GM23248 (cell line): ENCODE results near the gene RIMS3. TPM values are rescaled to one million over a fixed set of nuclear protein-coding genes. Genes with fewer than 3 reads are reported as not detected.
A peak's percentile ranks its signal among the peaks of the same experiment; 100 is the strongest.

Experiments used
- DNase-seq: peaks from one replicate; pipeline ENCODE4 v3.0.0-alpha.2; 2015
- H2AFZ ChIP-seq: fragments of 200-600 bp; sonication (generic); 2 replicates; pipeline ENCODE4 v1.6.1; 2016; ENCODE audit warnings: antibody characterized with exemption
- H3F3A ChIP-seq: fragments of 200-600 bp; sonication (generic); 2 replicates; pipeline ENCODE4 v1.6.1; 2016; ENCODE audit warnings: mild to moderate bottlenecking, antibody characterized with exemption, mixed run types; ENCODE audit not compliant: insufficient read depth
- H3K27ac ChIP-seq: fragments of 200-600 bp; sonication (generic); 2 replicates; pipeline ENCODE4 v1.5.1; 2016; ENCODE audit warnings: mild to moderate bottlenecking
- H3K27me3 ChIP-seq: fragments of 200-600 bp; sonication (generic); replicated peaks from 2 replicates; pipeline ENCODE4 v1.6.1; 2016; ENCODE audit warnings: mild to moderate bottlenecking; ENCODE audit not compliant: insufficient read depth
- H3K36me3 ChIP-seq: fragments of 200-600 bp; sonication (generic); 2 replicates; pipeline ENCODE4 v1.6.1; 2016; ENCODE audit warnings: low read depth, mild to moderate bottlenecking
- H3K4me1 ChIP-seq: fragments of 200-600 bp; sonication (generic); 2 replicates; pipeline ENCODE4 v1.6.1; 2016; ENCODE audit warnings: mild to moderate bottlenecking; ENCODE audit not compliant: insufficient read depth
- H3K4me2 ChIP-seq: fragments of 200-600 bp; sonication (generic); one replicate; pipeline ENCODE4 v1.6.1; 2016; ENCODE audit warnings: mild to moderate bottlenecking; ENCODE audit not compliant: unreplicated experiment
- H3K4me3 ChIP-seq: fragments of 200-600 bp; sonication (generic); 2 replicates; pipeline ENCODE4 v1.5.1; 2016; ENCODE audit warnings: mild to moderate bottlenecking
- H3K79me2 ChIP-seq: fragments of 200-600 bp; sonication (generic); 2 replicates; pipeline ENCODE4 v1.6.1; 2016; ENCODE audit warnings: mild to moderate bottlenecking; ENCODE audit not compliant: insufficient read depth
- H3K9ac ChIP-seq: fragments of 200-600 bp; sonication (generic); 2 replicates; pipeline ENCODE4 v1.6.1; 2016; ENCODE audit warnings: mild to moderate bottlenecking
- H3K9me2 ChIP-seq: fragments of 200-600 bp; sonication (generic); 2 replicates; pipeline ENCODE4 v1.6.1; 2016; ENCODE audit warnings: mixed run types, mild to moderate bottlenecking, moderate library complexity; ENCODE audit not compliant: insufficient read depth
- H3K9me3 ChIP-seq: fragments of 200-600 bp; sonication (generic); one replicate; pipeline ENCODE4 v1.6.1; 2017; ENCODE audit warnings: low read depth
- H4K20me1 ChIP-seq: fragments of 200-600 bp; sonication (generic); 2 replicates; pipeline ENCODE4 v1.6.0; 2016; ENCODE audit not compliant: insufficient read depth
- EZH2 ChIP-seq: fragments of 200-600 bp; sonication (generic); IDR thresholded peaks from 2 replicates; pipeline ENCODE4 v1.6.1; 2018; ENCODE audit warnings: antibody characterized with exemption, mild to moderate bottlenecking; ENCODE audit not compliant: insufficient read depth, poor library complexity, severe bottlenecking
- EZH2phosphoT487 ChIP-seq: fragments of 200-600 bp; sonication (generic); IDR thresholded peaks from 2 replicates; pipeline ENCODE4 v1.6.1; 2018; ENCODE audit warnings: antibody characterized with exemption, moderate library complexity, mild to moderate bottlenecking, low read depth; ENCODE audit not compliant: insufficient read depth
- WGBS, 2 experiments: methylation state at CpG; one replicate each; pipeline ENCODE4 v1.1.6; 2015 to 2017; ENCODE audit warnings: low lambda C conversion rate in 2 of 2, low coverage in 1 of 2; ENCODE audit errors: missing lambda C conversion rate in 2 of 2; 5-methylcytosine and 5-hydroxymethylcytosine counted together
- in situ Hi-C: fragments of 300-500 bp; cut with MboI; formaldehyde crosslinking; loops from 2 replicates; pipeline ENCODE4 v1.15.0; 2020
- polyA plus RNA-seq: library from polyadenylated mRNA; unstranded; fragments of >200 nt; fragmentation: Nextera tagmentation; extraction: Ambion mirVana; gene quantifications from 2 replicates; pipeline ENCODE4 v1.2.1, GENCODE V29; 2016
- total RNA-seq: library from RNA; depleted of rRNA; stranded (reverse); fragments of >200 nt; shearing (Covaris generic); gene quantifications from 2 replicates; pipeline ENCODE4 v1.2.3, GENCODE V29; 2014

RIMS3 gene
- total and polyA plus RNA-seq, 2 experiments from 2014 or later, result 0.18 TPM; not detected in 1

GRCh38 chr1:40618108-40618507, 47.4 kb downstream of the RIMS3 start:
- no peak for TF ChIP-seq EZH2
- no peak for TF ChIP-seq EZH2phosphoT487
- Histone ChIP-seq H4K20me1 (no peaks in the 10 kb centered on the region), H3F3A (no peaks in the 10 kb centered on the region), H3K9me2 (no peaks in the 10 kb centered on the region), H3K4me2 (no peak overlapping the region), H3K4me3 (no peak overlapping the region), H3K4me1 (no peaks in the 10 kb centered on the region), H2AFZ (no peak overlapping the region), H3K27me3 (peaks cover 16% of the 10 kb centered on the region), H3K9me3 (no peaks in the 10 kb centered on the region), H3K9ac (no peak overlapping the region), H3K36me3 (no peaks in the 10 kb centered on the region), H3K79me2 (no peaks in the 10 kb centered on the region), H3K27ac (no peak overlapping the region)
- in situ Hi-C loops, result loop anchor here (10.0 kb wide), 2 partner anchors 227 to 337 kb away; no protein-coding TSS in a partner anchor
- WGBS, 2 experiments, result 6 to 13% methylated on average over 1 of the region's 1 CpG
- no peak for DNase-seq

- H3K4me2 ChIP-seq, result no peak overlapping the region
- in situ Hi-C loops, result loop anchor here (10.0 kb wide), 2 partner anchors 232 to 342 kb away; no protein-coding TSS in a partner anchor
Observed at GRCh38 chr1:40612345-40612831, 53.1 kb downstream of the RIMS3 start.

GRCh38 chr1:40610156-40610555, 55.3 kb downstream of the RIMS3 start:
- Histone ChIP-seq H3F3A (no peaks in the 10 kb centered on the region), H3K9me3 (no peaks in the 10 kb centered on the region), H3K9ac (no peak overlapping the region), H3K4me3 (no peak overlapping the region), H3K27me3 (peaks cover 4% of the 10 kb centered on the region), H3K4me2 (no peak overlapping the region), H4K20me1 (no peaks in the 10 kb centered on the region), H3K79me2 (no peaks in the 10 kb centered on the region), H3K9me2 (no peaks in the 10 kb centered on the region), H3K27ac (no peak overlapping the region), H3K36me3 (no peaks in the 10 kb centered on the region), H2AFZ (no peak overlapping the region), H3K4me1 (no peaks in the 10 kb centered on the region)
- TF ChIP-seq EZH2 (no peak), EZH2phosphoT487 (no peak)
- no peak for DNase-seq
- WGBS, 2 experiments, result 52 to 61% methylated on average over 6 to 7 of the region's 7 CpGs
- in situ Hi-C loops, result loop anchor here (10.0 kb wide), 2 partner anchors 235 to 345 kb away; no protein-coding TSS in a partner anchor

More at GRCh38 chr1:40612345-40612831, 53.1 kb downstream of the RIMS3 start:
- H3F3A ChIP-seq, result no peaks in the 10 kb centered on the region
- no peaks in the 10 kb centered on the region for H3K9me2 ChIP-seq
- no peak overlapping the region for H3K27ac ChIP-seq
- H2AFZ ChIP-seq, result no peak overlapping the region
- no peaks in the 10 kb centered on the region for H3K36me3 ChIP-seq
- H3K79me2 ChIP-seq, result no peaks in the 10 kb centered on the region
- DNase-seq, result peak; percentile 74
- no peak for TF ChIP-seq EZH2phosphoT487
- TF ChIP-seq EZH2, result no peak
- H3K4me1 ChIP-seq, result no peaks in the 10 kb centered on the region
- H3K27me3 ChIP-seq, result peaks cover 4% of the 10 kb centered on the region
- H3K4me3 ChIP-seq, result no peak overlapping the region
- H3K9me3 ChIP-seq, result no peaks in the 10 kb centered on the region
- WGBS, 2 experiments, result 19 to 23% methylated on average over 11 of the region's 11 CpGs
- H4K20me1 ChIP-seq, result no peaks in the 10 kb centered on the region
- no peak overlapping the region for H3K9ac ChIP-seq

- no peak for DNase-seq
- Histone ChIP-seq H3K36me3 (no peaks in the 10 kb centered on the region), H3K79me2 (no peaks in the 10 kb centered on the region), H2AFZ (no peak overlapping the region), H3K4me2 (no peak overlapping the region), H3K4me3 (no peak overlapping the region), H4K20me1 (no peaks in the 10 kb centered on the region), H3K9ac (no peak overlapping the region), H3K27me3 (peaks cover 7% of the 10 kb centered on the region), H3F3A (no peaks in the 10 kb centered on the region), H3K9me3 (no peaks in the 10 kb centered on the region), H3K4me1 (no peaks in the 10 kb centered on the region), H3K9me2 (no peaks in the 10 kb centered on the region), H3K27ac (no peak overlapping the region)
- WGBS, 2 experiments, result 11 to 19% methylated on average over 1 of the region's 1 CpG
- in situ Hi-C loops, result no loop called here
- TF ChIP-seq EZH2phosphoT487 (no peak), EZH2 (no peak)
Observed at GRCh38 chr1:40607921-40608320, 57.6 kb downstream of the RIMS3 start.

- no peaks in the 10 kb centered on the region for H3K9me3 ChIP-seq
- no peak overlapping the region for H3K9ac ChIP-seq
- WGBS, 2 experiments, result 44 to 49% methylated on average over 2 of the region's 2 CpGs
- H3K4me3 ChIP-seq, result no peak overlapping the region
- H3K79me2 ChIP-seq, result no peaks in the 10 kb centered on the region
- H3K27me3 ChIP-seq, result peaks cover 10% of the 10 kb centered on the region
- in situ Hi-C loops, result no loop called here
- no peaks in the 10 kb centered on the region for H3K9me2 ChIP-seq
- H3K4me2 ChIP-seq, result no peak overlapping the region
- TF ChIP-seq EZH2 (no peak), EZH2phosphoT487 (no peak)
- DNase-seq, result no peak
- H4K20me1 ChIP-seq, result no peaks in the 10 kb centered on the region
- H3K36me3 ChIP-seq, result no peaks in the 10 kb centered on the region
- no peaks in the 10 kb centered on the region for H3K4me1 ChIP-seq
- no peak overlapping the region for H3K27ac ChIP-seq
- H2AFZ ChIP-seq, result no peak overlapping the region
- H3F3A ChIP-seq, result no peaks in the 10 kb centered on the region
Observed at GRCh38 chr1:40606978-40607377, 58.5 kb downstream of the RIMS3 start.
